Measurements from ENCODE around the gene TSSC4. TPM values are rescaled to one million over a fixed set of nuclear protein-coding genes. Genes with fewer than 3 reads are reported as not detected.

Gene TSSC4
- total RNA-seq, 1 donor from 2014 or later, result 40.6 TPM

- no peak for TF ChIP-seq CTCF (IDR thresholded peaks at IDR 0.05)
- H3K27me3 ChIP-seq, result no peaks in the 10 kb centered on the region
Measured at GRCh38 chr11:2439820-2440219, 39.3 kb downstream of the TSSC4 start.

DNA sequence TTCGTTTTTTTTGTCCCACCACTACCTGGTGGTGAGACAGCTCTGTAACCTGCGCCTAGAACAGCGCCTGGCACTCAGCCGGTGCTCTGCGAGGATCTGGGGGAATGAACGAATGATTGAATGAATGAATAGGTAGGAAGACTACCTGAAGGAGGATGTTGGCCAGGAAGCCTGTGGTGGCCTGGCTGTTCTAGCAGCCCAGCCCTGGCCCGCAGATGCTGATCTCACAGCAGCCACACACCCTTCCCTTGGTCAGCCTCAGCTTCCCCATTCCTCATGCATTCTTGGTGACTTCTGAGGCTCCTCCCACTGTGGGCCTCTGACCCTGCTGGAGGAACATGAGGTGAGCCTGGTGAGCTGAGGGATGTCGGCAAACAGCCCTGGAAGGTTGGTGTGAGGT lies 40.1 kb downstream of the TSSC4 start:
- Histone ChIP-seq H3K27ac (no peak overlapping the region), H3K9me3 (no peaks in the 10 kb centered on the region), H3K27me3 (peaks cover 4% of the 10 kb centered on the region), H3K36me3 (no peaks in the 10 kb centered on the region), H3K4me3 (no peak overlapping the region), H3K4me1 (peaks cover 7% of the 10 kb centered on the region)
- TF ChIP-seq CTCF (IDR thresholded peaks at IDR 0.05), result no peak
- intact Hi-C loops (cut with DNase I), result no loop called here
- ATAC-seq, result peak; percentile 4
- peak; percentile 64 for DNase-seq

More at GRCh38 chr11:2439820-2440219, 39.3 kb downstream of the TSSC4 start:
- ATAC-seq (no peak), DNase-seq (no peak)
- intact Hi-C loops (cut with DNase I), result no loop called here
- H3K9me3 ChIP-seq, result no peaks in the 10 kb centered on the region
- peaks cover 4% of the 10 kb centered on the region for H3K4me1 ChIP-seq
- no peaks in the 10 kb centered on the region for H3K36me3 ChIP-seq
- H3K27ac ChIP-seq, result no peak overlapping the region
- no peak overlapping the region for H3K4me3 ChIP-seq

DNA sequence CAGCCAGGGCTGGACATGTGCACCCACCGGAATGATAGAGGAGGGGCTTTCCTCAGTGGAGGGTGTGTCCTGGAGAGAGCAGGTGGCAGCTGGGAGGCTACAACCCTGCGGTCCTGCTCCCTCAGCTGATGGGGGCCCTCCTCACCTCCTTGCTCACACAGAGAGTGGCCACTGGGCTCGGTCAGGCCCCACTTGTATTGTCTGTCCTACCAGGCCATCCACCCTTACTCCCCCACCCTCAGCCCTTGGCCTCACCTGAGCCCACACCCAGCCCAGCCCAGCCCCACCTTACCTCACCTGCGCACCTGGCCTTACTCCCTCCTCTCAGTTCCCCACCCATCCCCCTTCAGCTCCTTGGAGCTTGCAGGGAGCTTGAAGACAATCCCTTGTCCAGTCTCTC lies 40.6 kb downstream of the TSSC4 start:
- Histone ChIP-seq H3K27ac (no peak overlapping the region), H3K27me3 (peaks cover 9% of the 10 kb centered on the region), H3K9me3 (no peaks in the 10 kb centered on the region), H3K4me3 (no peak overlapping the region), H3K36me3 (no peaks in the 10 kb centered on the region), H3K4me1 (peaks cover 11% of the 10 kb centered on the region)
- no peak for TF ChIP-seq CTCF (IDR thresholded peaks at IDR 0.05)
- ATAC-seq (no peak), DNase-seq (peak; percentile 61)
- intact Hi-C loops (cut with DNase I), result no loop called here

DNA sequence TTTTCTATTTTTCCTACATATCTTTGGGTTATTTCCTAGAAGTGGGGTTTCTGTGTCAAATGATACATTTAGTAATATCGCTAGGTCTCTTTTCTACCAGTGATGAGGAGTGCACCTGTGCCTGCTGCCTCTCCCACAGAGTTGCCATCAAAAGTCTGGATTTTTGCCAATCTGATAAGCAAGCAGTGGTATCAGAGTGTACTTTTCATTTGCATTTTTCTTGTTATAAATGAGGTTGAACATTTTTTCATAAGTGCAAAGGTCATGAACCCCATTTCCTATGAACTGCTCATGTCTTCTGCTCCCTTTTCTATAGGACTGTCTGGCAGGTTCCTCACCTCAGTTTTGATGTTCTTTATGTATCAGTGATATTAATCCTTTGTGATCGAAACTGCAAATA lies 42.0 kb downstream of the TSSC4 start:
- intact Hi-C loops (cut with DNase I), result no loop called here

GRCh38 chr11:2443406-2443805 lies 42.9 kb downstream of the TSSC4 start:
- H3K9me3 ChIP-seq, result no peaks in the 10 kb centered on the region
- no peak overlapping the region for H3K27ac ChIP-seq
- no peak for DNase-seq
- TF ChIP-seq CTCF (IDR thresholded peaks at IDR 0.05), result no peak
- intact Hi-C loops (cut with DNase I), result no loop called here
- ATAC-seq, result no peak
- peaks cover 9% of the 10 kb centered on the region for H3K27me3 ChIP-seq
- no peaks in the 10 kb centered on the region for H3K36me3 ChIP-seq
- peaks cover 29% of the 10 kb centered on the region for H3K4me1 ChIP-seq
- H3K4me3 ChIP-seq, result no peak overlapping the region

More for the DNA sequence above, 42.0 kb downstream of the TSSC4 start:
- Histone ChIP-seq H3K27ac (no peak overlapping the region), H3K27me3 (peaks cover 9% of the 10 kb centered on the region), H3K4me3 (no peak overlapping the region), H3K9me3 (no peaks in the 10 kb centered on the region), H3K36me3 (no peaks in the 10 kb centered on the region), H3K4me1 (peaks cover 26% of the 10 kb centered on the region)
- no peak for TF ChIP-seq CTCF (IDR thresholded peaks at IDR 0.05)
- ATAC-seq (no peak), DNase-seq (no peak)
